ENCODE measurements around the gene ACSBG1. TPM values are rescaled to one million over a fixed set of nuclear protein-coding genes. Genes with fewer than 3 reads are reported as not detected.
"Not testable (repeated sequence)": the region's sequence is repeated elsewhere in the genome, so short reads cannot be mapped to it uniquely, and the experiment has no call there.

The ACSBG1 gene
- total RNA-seq, 4 donors from 2014 or later = 61.8 to 375 (median 102) TPM

DNA sequence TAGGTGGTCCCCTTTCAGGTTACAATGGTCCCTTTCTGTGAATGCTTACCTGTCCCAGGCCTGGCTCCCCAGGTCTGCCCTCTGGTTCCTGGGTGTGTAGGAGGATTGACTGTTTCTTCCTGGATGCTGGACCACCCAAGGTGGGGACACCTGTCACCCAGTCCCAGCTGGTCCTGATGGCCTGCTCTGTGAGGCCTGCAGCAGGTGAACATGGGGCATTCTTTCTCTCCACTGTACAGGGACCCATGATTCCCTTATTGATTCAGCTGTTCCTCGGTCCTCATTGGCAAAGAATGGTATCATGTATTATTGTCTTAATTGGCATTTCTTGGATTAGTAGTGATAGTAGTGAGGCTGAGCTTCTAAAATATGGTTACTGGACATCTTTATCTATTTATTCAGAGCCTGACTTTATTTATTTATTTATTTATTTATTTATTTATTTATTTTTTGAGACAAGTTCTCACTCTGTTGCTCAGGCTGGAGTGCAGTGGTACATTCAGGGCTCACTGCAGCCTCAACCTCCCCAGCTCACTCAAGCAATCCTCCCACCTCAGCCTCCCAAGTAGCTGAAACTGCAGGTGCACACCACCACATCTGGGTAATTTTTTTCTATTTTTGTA is 21.2 kb upstream of the ACSBG1 start:
- Histone ChIP-seq H3K27ac (no peak overlapping the region), H3K4me1 (no peaks in the 10 kb centered on the region), H3K9me3 (no peaks in the 10 kb centered on the region), H3K4me3 (no peak overlapping the region), H3K36me3 (no peaks in the 10 kb centered on the region), H3K27me3 (no peaks in the 10 kb centered on the region)
- no peak for DNase-seq (ENCODE audit: low spot score in 2 of 2)
- 90% methylated on average over 1 of the region's 1 CpG for WGBS
- TF ChIP-seq EP300 (IDR thresholded peaks at IDR 0.05) (no peak), CTCF (IDR thresholded peaks at IDR 0.05) (no peak), POLR2A (IDR thresholded peaks at IDR 0.05) (no peak), POLR2AphosphoS5 (IDR thresholded peaks at IDR 0.05) (no peak)

DNA sequence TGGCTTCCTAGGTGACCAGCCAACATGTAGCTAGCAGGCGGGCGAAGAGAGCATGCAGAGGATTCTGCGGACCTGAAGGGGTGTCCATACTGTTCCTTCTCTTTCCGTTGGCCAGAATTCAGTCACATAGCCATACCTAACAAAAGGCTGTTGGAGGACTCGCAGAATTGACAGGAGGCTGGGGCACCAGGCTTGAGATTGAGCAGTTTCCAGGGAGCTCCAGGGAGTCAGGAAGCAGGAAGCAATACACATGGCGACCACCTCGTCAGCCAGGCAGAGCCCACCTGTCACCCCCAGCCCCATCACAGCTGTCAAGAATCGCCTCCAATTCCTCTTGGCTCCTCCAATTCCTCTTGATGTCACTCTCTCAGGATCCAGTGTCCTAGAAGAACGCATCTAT is 16.8 kb upstream of the ACSBG1 start:
- no peaks in the 10 kb centered on the region for H3K9me3 ChIP-seq
- no peak overlapping the region for H3K4me3 ChIP-seq
- H3K36me3 ChIP-seq = no peaks in the 10 kb centered on the region
- DNase-seq (ENCODE audit: low spot score in 2 of 2) = no peak
- H3K27ac ChIP-seq = no peak overlapping the region
- no peaks in the 10 kb centered on the region for H3K27me3 ChIP-seq
- 85% methylated on average over 9 of the region's 9 CpGs for WGBS
- TF ChIP-seq POLR2AphosphoS5 (IDR thresholded peaks at IDR 0.05) = no peak
- no peak for TF ChIP-seq POLR2A (IDR thresholded peaks at IDR 0.05)
- TF ChIP-seq CTCF (IDR thresholded peaks at IDR 0.05) = no peak
- no peak for TF ChIP-seq EP300 (IDR thresholded peaks at IDR 0.05)
- no peaks in the 10 kb centered on the region for H3K4me1 ChIP-seq

GRCh38 chr15:78249131-78249530 is 14.8 kb upstream of the ACSBG1 start:
- TF ChIP-seq EP300 (IDR thresholded peaks at IDR 0.05) = no peak
- no peak for DNase-seq (ENCODE audit: low spot score in 2 of 2)
- no peaks in the 10 kb centered on the region for H3K9me3 ChIP-seq
- H3K4me1 ChIP-seq = no peaks in the 10 kb centered on the region
- no peak overlapping the region for H3K27ac ChIP-seq
- no peak overlapping the region for H3K4me3 ChIP-seq
- 79% methylated on average over 5 of the region's 5 CpGs for WGBS
- no peaks in the 10 kb centered on the region for H3K36me3 ChIP-seq
- no peaks in the 10 kb centered on the region for H3K27me3 ChIP-seq

- no peak for DNase-seq (ENCODE audit: low spot score in 2 of 2)
- no peaks in the 10 kb centered on the region for H3K4me1 ChIP-seq
- H3K9me3 ChIP-seq = no peaks in the 10 kb centered on the region
- no peak overlapping the region for H3K27ac ChIP-seq
- no peak overlapping the region for H3K4me3 ChIP-seq
- TF ChIP-seq EP300 (IDR thresholded peaks at IDR 0.05) (no peak), CTCF (IDR thresholded peaks at IDR 0.05) (no peak), POLR2A (IDR thresholded peaks at IDR 0.05) (no peak), POLR2AphosphoS5 (IDR thresholded peaks at IDR 0.05) (no peak)
- 67% methylated on average over 1 of the region's 1 CpG for WGBS
- no peaks in the 10 kb centered on the region for H3K36me3 ChIP-seq
- H3K27me3 ChIP-seq = no peaks in the 10 kb centered on the region
Observed at GRCh38 chr15:78247911-78248310, 13.5 kb upstream of the ACSBG1 start.

DNA sequence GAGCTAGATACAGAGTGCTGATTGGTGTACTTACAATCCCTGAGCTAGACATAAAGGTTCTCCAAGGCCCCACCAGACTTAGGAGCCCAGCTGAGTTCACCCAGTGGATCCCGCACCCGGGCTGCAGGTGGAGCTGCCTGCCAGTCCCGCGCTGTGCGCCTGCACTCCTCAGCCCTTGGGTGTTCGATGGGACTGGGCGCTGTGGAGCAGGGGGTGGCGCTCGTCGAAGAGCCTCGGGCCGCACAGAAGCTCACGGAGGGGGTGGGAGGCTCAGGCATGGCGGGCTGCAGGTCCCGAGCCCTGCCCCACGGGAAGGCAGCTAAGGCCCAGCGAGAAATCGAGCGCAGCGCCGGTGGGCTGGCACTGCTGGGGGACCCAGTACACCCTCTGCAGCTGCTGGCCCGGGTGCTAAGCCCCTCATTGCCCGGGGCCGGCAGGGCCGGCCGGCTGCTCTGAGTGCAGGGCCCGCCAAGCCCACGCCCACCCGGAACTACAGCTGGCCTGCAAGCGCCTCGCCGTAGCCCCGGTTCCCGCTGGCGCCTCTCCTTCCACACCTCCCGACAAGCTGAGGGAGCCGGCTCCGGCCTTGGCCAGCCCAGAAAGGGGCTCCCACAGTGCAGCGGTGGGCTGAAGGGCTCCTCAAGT is 11.7 kb upstream of the ACSBG1 start:
- not testable (repeated sequence) for H3K27me3 ChIP-seq; H3K9me3 ChIP-seq; H3K4me3 ChIP-seq; H3K36me3 ChIP-seq; H3K4me1 ChIP-seq; H3K27ac ChIP-seq; DNase-seq (ENCODE audit: low spot score in 2 of 2)
- WGBS = 88% methylated on average over 5 of the region's 39 CpGs

GRCh38 chr15:78245392-78245791 is 11.0 kb upstream of the ACSBG1 start:
- not testable (repeated sequence) for H3K27ac ChIP-seq, H3K4me1 ChIP-seq, H3K9me3 ChIP-seq, H3K4me3 ChIP-seq, H3K27me3 ChIP-seq, H3K36me3 ChIP-seq
- WGBS = 91% methylated on average over 14 of the region's 14 CpGs
- DNase-seq (ENCODE audit: low spot score in 2 of 2) = peak in 1 of 2 donors; percentile 14

DNA sequence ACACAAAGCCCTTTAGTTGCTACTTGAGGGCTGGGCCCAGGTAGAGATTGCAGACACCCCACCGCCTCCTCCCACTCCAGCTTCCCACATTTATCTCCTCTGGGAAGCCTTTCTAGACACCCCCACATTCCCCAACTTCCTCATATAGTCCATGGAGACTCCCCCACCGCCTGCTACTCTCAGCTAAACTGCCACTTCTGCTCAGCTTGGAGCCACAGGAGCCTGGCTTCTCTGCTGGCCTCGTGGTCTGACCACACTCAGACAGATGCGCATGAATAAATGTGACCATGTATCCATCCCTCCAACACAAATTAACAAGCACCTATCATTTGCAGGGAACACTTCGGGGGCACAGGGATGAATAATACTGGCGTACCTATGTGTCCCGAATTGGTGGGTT is 10.5 kb upstream of the ACSBG1 start:
- H3K4me3 ChIP-seq = no peak overlapping the region
- no peaks in the 10 kb centered on the region for H3K36me3 ChIP-seq
- H3K27ac ChIP-seq = no peak overlapping the region
- DNase-seq (ENCODE audit: low spot score in 2 of 2) = peak in 1 of 2 donors; percentile 45
- WGBS = 78% methylated on average over 5 of the region's 7 CpGs
- no peaks in the 10 kb centered on the region for H3K27me3 ChIP-seq
- H3K9me3 ChIP-seq = no peaks in the 10 kb centered on the region
- no peaks in the 10 kb centered on the region for H3K4me1 ChIP-seq
- TF ChIP-seq POLR2A (IDR thresholded peaks at IDR 0.05) (no peak), CTCF (IDR thresholded peaks at IDR 0.05) (no peak), POLR2AphosphoS5 (IDR thresholded peaks at IDR 0.05) (no peak), EP300 (IDR thresholded peaks at IDR 0.05) (no peak)
